Neural cell (in vitro differentiated cells): ENCODE measurements around the gene ARFGEF3. TPM values are rescaled to one million over a fixed set of nuclear protein-coding genes. Genes with fewer than 3 reads are reported as not detected.

ENCODE experiments used
- H2AFZ ChIP-seq: fragments of 200-600, 300-800 bp; sonication (generic), shearing (Covaris generic); 2 replicates; pipeline ENCODE4 v1.6.0; 2014; ENCODE audit warnings: low read depth, mild to moderate bottlenecking, antibody characterized with exemption, low read length, moderate library complexity
- H3F3A ChIP-seq: fragments of 200-600 bp; shearing (Covaris generic); 2 replicates; pipeline ENCODE4 v1.6.1; 2016; ENCODE audit warnings: mild to moderate bottlenecking, moderate library complexity, mixed read lengths, antibody characterized with exemption, low read length; ENCODE audit not compliant: insufficient read depth, poor library complexity, severe bottlenecking
- H3K27ac ChIP-seq: fragments of 200-600, 300-800 bp; sonication (generic), shearing (Covaris generic); 2 replicates; pipeline ENCODE4 v1.5.1; 2014; ENCODE audit warnings: mild to moderate bottlenecking, low read length, moderate library complexity
- H3K27me3 ChIP-seq: fragments of 300-800, 200-600 bp; sonication (generic), shearing (Covaris generic); 2 replicates; pipeline ENCODE4 v1.6.0; 2014; ENCODE audit warnings: mild to moderate bottlenecking, low read depth, low read length, moderate library complexity; ENCODE audit not compliant: insufficient read depth
- H3K36me3 ChIP-seq: fragments of 300-800, 200-600 bp; sonication (generic), shearing (Covaris generic); 2 replicates; pipeline ENCODE4 v1.5.1; 2014; ENCODE audit warnings: mild to moderate bottlenecking, antibody characterized with exemption, low read length, moderate library complexity; ENCODE audit not compliant: insufficient read depth
- H3K4me2 ChIP-seq: fragments of 300-800, 200-600 bp; sonication (generic), shearing (Covaris generic); 2 replicates; pipeline ENCODE4 v1.6.0; 2014; ENCODE audit warnings: mild to moderate bottlenecking, low read length
- H3K4me3 ChIP-seq: fragments of 300-800, 200-600 bp; sonication (generic), shearing (Covaris generic); 2 replicates; pipeline ENCODE4 v1.5.1; 2014; ENCODE audit warnings: mild to moderate bottlenecking, low read length, moderate library complexity
- H3K79me2 ChIP-seq: fragments of 200-600 bp; shearing (Covaris generic); replicated peaks from 2 replicates; pipeline ENCODE4 v1.6.0; 2014; ENCODE audit warnings: mild to moderate bottlenecking, low read length, moderate library complexity; ENCODE audit not compliant: insufficient read depth
- H3K9ac ChIP-seq: fragments of 300-800, 200-600 bp; sonication (generic), shearing (Covaris generic); 2 replicates; pipeline ENCODE4 v1.6.1; 2016; ENCODE audit warnings: mild to moderate bottlenecking, low read length, mixed read lengths
- H3K9me2 ChIP-seq: fragments of 200-600 bp; shearing (Covaris generic); 2 replicates; pipeline ENCODE4 v1.6.1; 2016; ENCODE audit warnings: mild to moderate bottlenecking, low read length, mixed read lengths; ENCODE audit not compliant: insufficient read depth
- H3K9me3 ChIP-seq: fragments of 200-600, 300-800 bp; sonication (generic), shearing (Covaris generic); 2 replicates; pipeline ENCODE4 v1.6.1; 2016; ENCODE audit warnings: mild to moderate bottlenecking, mixed run types, low read length, moderate library complexity, mixed read lengths
- H4K20me1 ChIP-seq: fragments of 200-600 bp; shearing (Covaris generic); 2 replicates; pipeline ENCODE4 v1.6.1; 2016; ENCODE audit warnings: mild to moderate bottlenecking, mixed run types; ENCODE audit not compliant: insufficient read depth
- CTCF ChIP-seq: fragments of 450-650 bp; IDR thresholded peaks from 2 replicates; pipeline ENCODE4 v1.5.1; 2014; ENCODE audit warnings: antibody characterized with exemption, mild to moderate bottlenecking, moderate library complexity; ENCODE audit not compliant: poor library complexity, severe bottlenecking
- EP300 ChIP-seq: fragments of 450-650 bp; conservative IDR thresholded peaks from 2 replicates; pipeline ENCODE4 v1.6.1; 2014; ENCODE audit warnings: antibody characterized with exemption, mild to moderate bottlenecking, moderate library complexity; ENCODE audit not compliant: poor library complexity, severe bottlenecking
- EZH2 ChIP-seq: fragments of 200-600, 300-800 bp; shearing (Covaris generic), sonication (generic); IDR thresholded peaks from 2 replicates; pipeline ENCODE4 v1.6.1; 2014; ENCODE audit warnings: antibody characterized with exemption, low read length, borderline replicate concordance, mild to moderate bottlenecking; ENCODE audit not compliant: insufficient read depth, poor library complexity, severe bottlenecking
- MXI1 ChIP-seq: fragments of 450-650 bp; conservative IDR thresholded peaks from 2 replicates; pipeline ENCODE4 v1.6.1; 2014; ENCODE audit warnings: antibody characterized with exemption, mild to moderate bottlenecking; ENCODE audit not compliant: poor library complexity, severe bottlenecking
- POLR2AphosphoS5 ChIP-seq: IDR thresholded peaks from 2 replicates; pipeline ENCODE4 v1.6.1; 2012
- RAD21 ChIP-seq: fragments of 450-650 bp; conservative IDR thresholded peaks from 2 replicates; pipeline ENCODE4 v1.6.1; 2014; ENCODE audit warnings: antibody characterized with exemption, mild to moderate bottlenecking, moderate library complexity
- SMC3 ChIP-seq: fragments of 450-650 bp; conservative IDR thresholded peaks from 2 replicates; pipeline ENCODE4 v1.6.1; 2014; ENCODE audit warnings: antibody characterized with exemption, mild to moderate bottlenecking, moderate library complexity; ENCODE audit not compliant: poor library complexity
- polyA plus RNA-seq: library from polyadenylated mRNA; depleted of rRNA; stranded (reverse); fragments of >200 nt; gene quantifications from 2 replicates; pipeline ENCODE4 v1.2.3, GENCODE V29; 2014
- TF ChIP-seq, protein P1 (sequence below): IDR thresholded peaks from 2 replicates; pipeline ENCODE4 v1.6.1; 2012; ENCODE audit warnings: borderline replicate concordance

ARFGEF3 gene
- polyA plus RNA-seq, 1 donor from 2014 or later = 4.6 TPM

DNA sequence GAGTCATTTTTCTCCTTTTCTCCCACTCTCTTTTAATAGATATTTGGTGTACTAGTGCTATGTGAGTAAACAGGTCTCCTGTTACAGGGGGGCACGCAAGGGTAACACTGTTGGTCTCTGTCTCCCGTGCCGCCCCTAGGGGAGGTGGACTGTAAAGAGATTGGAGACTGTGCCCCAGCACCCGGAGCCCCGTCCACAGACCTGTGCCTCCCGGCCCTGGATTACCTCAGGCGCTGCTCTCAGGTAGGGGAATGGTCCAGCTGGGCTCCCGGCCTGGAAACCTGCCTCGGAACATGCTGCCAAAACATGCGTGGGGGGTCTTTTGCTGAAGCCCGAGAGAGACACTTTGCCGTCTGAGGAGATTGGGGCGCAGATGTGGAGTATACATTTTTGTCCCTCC, 149.5 kb downstream of the ARFGEF3 start (continued):
- no peak for TF ChIP-seq CTCF

- Histone ChIP-seq H3K36me3 (peaks cover 6% of the 10 kb centered on the region), H3K9me2 (no peaks in the 10 kb centered on the region), H3K27ac (no peak overlapping the region), H3K9ac (no peak overlapping the region), H3K4me2 (no peak overlapping the region), H3K4me3 (no peak overlapping the region), H3K9me3 (no peaks in the 10 kb centered on the region), H2AFZ (no peak overlapping the region), H4K20me1 (no peaks in the 10 kb centered on the region), H3F3A (no peaks in the 10 kb centered on the region), H3K27me3 (no peaks in the 10 kb centered on the region), H3K79me2 (no peaks in the 10 kb centered on the region)
- TF ChIP-seq EZH2 (no peak), CTCF (no peak), EP300 (no peak), MXI1 (no peak), POLR2AphosphoS5 (no peak), RAD21 (no peak), SMC3 (no peak)
- TF ChIP-seq, protein P1, sequence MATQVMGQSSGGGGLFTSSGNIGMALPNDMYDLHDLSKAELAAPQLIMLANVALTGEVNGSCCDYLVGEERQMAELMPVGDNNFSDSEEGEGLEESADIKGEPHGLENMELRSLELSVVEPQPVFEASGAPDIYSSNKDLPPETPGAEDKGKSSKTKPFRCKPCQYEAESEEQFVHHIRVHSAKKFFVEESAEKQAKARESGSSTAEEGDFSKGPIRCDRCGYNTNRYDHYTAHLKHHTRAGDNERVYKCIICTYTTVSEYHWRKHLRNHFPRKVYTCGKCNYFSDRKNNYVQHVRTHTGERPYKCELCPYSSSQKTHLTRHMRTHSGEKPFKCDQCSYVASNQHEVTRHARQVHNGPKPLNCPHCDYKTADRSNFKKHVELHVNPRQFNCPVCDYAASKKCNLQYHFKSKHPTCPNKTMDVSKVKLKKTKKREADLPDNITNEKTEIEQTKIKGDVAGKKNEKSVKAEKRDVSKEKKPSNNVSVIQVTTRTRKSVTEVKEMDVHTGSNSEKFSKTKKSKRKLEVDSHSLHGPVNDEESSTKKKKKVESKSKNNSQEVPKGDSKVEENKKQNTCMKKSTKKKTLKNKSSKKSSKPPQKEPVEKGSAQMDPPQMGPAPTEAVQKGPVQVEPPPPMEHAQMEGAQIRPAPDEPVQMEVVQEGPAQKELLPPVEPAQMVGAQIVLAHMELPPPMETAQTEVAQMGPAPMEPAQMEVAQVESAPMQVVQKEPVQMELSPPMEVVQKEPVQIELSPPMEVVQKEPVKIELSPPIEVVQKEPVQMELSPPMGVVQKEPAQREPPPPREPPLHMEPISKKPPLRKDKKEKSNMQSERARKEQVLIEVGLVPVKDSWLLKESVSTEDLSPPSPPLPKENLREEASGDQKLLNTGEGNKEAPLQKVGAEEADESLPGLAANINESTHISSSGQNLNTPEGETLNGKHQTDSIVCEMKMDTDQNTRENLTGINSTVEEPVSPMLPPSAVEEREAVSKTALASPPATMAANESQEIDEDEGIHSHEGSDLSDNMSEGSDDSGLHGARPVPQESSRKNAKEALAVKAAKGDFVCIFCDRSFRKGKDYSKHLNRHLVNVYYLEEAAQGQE = no peak
These were observed 157.1 kb downstream of the ARFGEF3 start for GRCh38 chr6:138318741-138319375.

- no peak overlapping the region for H3K27ac ChIP-seq
- no peaks in the 10 kb centered on the region for H3K79me2 ChIP-seq
- H3K9me2 ChIP-seq = no peaks in the 10 kb centered on the region
- no peaks in the 10 kb centered on the region for H4K20me1 ChIP-seq
- H3K4me3 ChIP-seq = no peak overlapping the region
- H3K9me3 ChIP-seq = no peaks in the 10 kb centered on the region
- peaks cover 11% of the 10 kb centered on the region for H3K36me3 ChIP-seq
- no peaks in the 10 kb centered on the region for H3F3A ChIP-seq
- no peak overlapping the region for H2AFZ ChIP-seq
- H3K9ac ChIP-seq = no peak overlapping the region
- no peak for TF ChIP-seq MXI1
- no peaks in the 10 kb centered on the region for H3K27me3 ChIP-seq
- H3K4me2 ChIP-seq = no peak overlapping the region
These were observed 160.2 kb downstream of the ARFGEF3 start for GRCh38 chr6:138321934-138322333.
